H9 (cell line): ENCODE data around the gene ZNF750. TPM values are rescaled to one million over a fixed set of nuclear protein-coding genes. Genes with fewer than 3 reads are reported as not detected.
A peak's percentile ranks its signal among the peaks of the same experiment; 100 is the strongest.

Experiments
- DNase-seq: peaks from one replicate; pipeline ENCODE4 v3.0.0-alpha.2; 2017
- H2AFZ ChIP-seq: one replicate; pipeline ENCODE4 v1.6.1; 2013; ENCODE audit warnings: mild to moderate bottlenecking, low read length, control low read depth, moderate library complexity
- H2AK5ac ChIP-seq: 2 replicates; pipeline ENCODE4 v1.6.1; 2013; ENCODE audit warnings: low read length, control low read depth, mixed read lengths; ENCODE audit not compliant: insufficient read length
- H2BK120ac ChIP-seq: one replicate; pipeline ENCODE4 v1.6.1; 2013; ENCODE audit warnings: low read depth, mild to moderate bottlenecking, low read length, control low read depth, inconsistent platforms; ENCODE audit not compliant: poor library complexity, severe bottlenecking
- H2BK12ac ChIP-seq: 2 replicates; pipeline ENCODE4 v1.6.1; 2013; ENCODE audit warnings: low read length, control low read depth, mixed read lengths, low read depth; ENCODE audit not compliant: insufficient read length
- H2BK15ac ChIP-seq: 2 replicates; pipeline ENCODE4 v1.6.1; 2013; ENCODE audit warnings: low read depth, low read length, control low read depth
- H2BK20ac ChIP-seq: one replicate; pipeline ENCODE4 v1.6.1; 2013; ENCODE audit warnings: low read depth, mild to moderate bottlenecking, low read length, control low read depth, inconsistent platforms; ENCODE audit not compliant: poor library complexity, severe bottlenecking
- H2BK5ac ChIP-seq: 2 replicates; pipeline ENCODE4 v1.6.1; 2013; ENCODE audit warnings: low read length, control low read depth, mixed read lengths; ENCODE audit not compliant: insufficient read length
- H3K14ac ChIP-seq: 2 replicates; pipeline ENCODE4 v1.6.1; 2013; ENCODE audit warnings: low read length, control low read depth; ENCODE audit not compliant: insufficient read depth
- H3K18ac ChIP-seq: 2 replicates; pipeline ENCODE4 v1.6.1; 2013; ENCODE audit warnings: low read depth, mild to moderate bottlenecking, mixed read lengths, low read length, control low read depth; ENCODE audit not compliant: insufficient read length
- H3K23ac ChIP-seq: 2 replicates; pipeline ENCODE4 v1.6.1; 2013; ENCODE audit warnings: low read length, control low read depth, mixed read lengths, low read depth; ENCODE audit not compliant: insufficient read length
- H3K23me2 ChIP-seq: 2 replicates; pipeline ENCODE4 v1.6.1; 2013; ENCODE audit warnings: low read depth, mild to moderate bottlenecking, mixed read lengths, low read length, control low read depth; ENCODE audit not compliant: insufficient read length, poor library complexity, severe bottlenecking
- H3K27ac ChIP-seq: 2 replicates; pipeline ENCODE4 v1.5.1; 2013; ENCODE audit warnings: low read length, control low read depth, mixed read lengths, low read depth; ENCODE audit not compliant: insufficient read length
- H3K27me3 ChIP-seq: 2 replicates; pipeline ENCODE4 v1.6.1; 2013; ENCODE audit warnings: low read length, control low read depth, inconsistent platforms; ENCODE audit not compliant: insufficient read depth
- H3K4ac ChIP-seq: 2 replicates; pipeline ENCODE4 v1.6.1; 2013; ENCODE audit warnings: low read depth, mild to moderate bottlenecking, control low read depth, inconsistent platforms, low read length, moderate library complexity
- H3K4me1 ChIP-seq: 2 replicates; pipeline ENCODE4 v1.6.1; 2013; ENCODE audit warnings: low read length, control low read depth, inconsistent platforms; ENCODE audit not compliant: insufficient read depth
- H3K4me2 ChIP-seq: 2 replicates; pipeline ENCODE4 v1.6.1; 2013; ENCODE audit warnings: low read length, control low read depth, mixed read lengths; ENCODE audit not compliant: insufficient read length, insufficient read depth
- H3K56ac ChIP-seq: 2 replicates; pipeline ENCODE4 v1.6.1; 2013; ENCODE audit warnings: low read depth, mild to moderate bottlenecking, mixed read lengths, low read length, control low read depth; ENCODE audit not compliant: insufficient read length
- H3K79me1 ChIP-seq: 2 replicates; pipeline ENCODE4 v1.6.1; 2013; ENCODE audit warnings: low read depth, mild to moderate bottlenecking, moderate library complexity, low read length, control low read depth, inconsistent platforms; ENCODE audit not compliant: insufficient read depth, poor library complexity, severe bottlenecking
- H3K79me2 ChIP-seq: 2 replicates; pipeline ENCODE4 v1.6.1; 2013; ENCODE audit warnings: low read length, control low read depth, inconsistent platforms; ENCODE audit not compliant: insufficient read depth
- H3K9ac ChIP-seq: 2 replicates; pipeline ENCODE4 v1.6.1; 2013; ENCODE audit warnings: low read length, control low read depth, mixed read lengths; ENCODE audit not compliant: insufficient read length; ENCODE audit errors: extremely low read depth
- H3K9me3 ChIP-seq: one replicate; pipeline ENCODE4 v1.6.1; 2013; ENCODE audit warnings: low read depth, low read length, inconsistent platforms; ENCODE audit not compliant: control insufficient read depth
- H3T11ph ChIP-seq: one replicate; pipeline ENCODE4 v1.6.1; 2013; ENCODE audit warnings: mild to moderate bottlenecking, low read length, control low read depth, inconsistent platforms
- H4K20me1 ChIP-seq: one replicate; pipeline ENCODE4 v1.6.1; 2013; ENCODE audit not compliant: control insufficient read depth, insufficient read length, insufficient read depth
- H4K5ac ChIP-seq: 2 replicates; pipeline ENCODE4 v1.6.1; 2013; ENCODE audit warnings: low read depth, mild to moderate bottlenecking, mixed read lengths, low read length, control low read depth; ENCODE audit not compliant: insufficient read length
- H4K8ac ChIP-seq: replicated peaks from 2 replicates; pipeline ENCODE4 v1.6.1; 2013; ENCODE audit warnings: low read length, control low read depth, mixed read lengths, low read depth; ENCODE audit not compliant: insufficient read length
- H4K91ac ChIP-seq: 2 replicates; pipeline ENCODE4 v1.6.1; 2013; ENCODE audit warnings: low read depth, mild to moderate bottlenecking, moderate library complexity, mixed read lengths, low read length, control low read depth; ENCODE audit not compliant: insufficient read length
- H3K27ac Mint-ChIP-seq, 3 experiments: 2 replicates in 2 of 3; 3 replicates in 1 of 3; pipeline ENCODE4 v1.8.0; 2020 to 2021; ENCODE audit warnings: mixed read lengths in 3 of 3, mild to moderate bottlenecking in 1 of 3, moderate library complexity in 1 of 3
- H3K27me3 Mint-ChIP-seq: 2 replicates; pipeline ENCODE4 v1.8.0; 2021; ENCODE audit warnings: low read depth, mild to moderate bottlenecking, moderate library complexity, mixed read lengths
- H3K36me3 Mint-ChIP-seq, 3 experiments: 2 replicates in 2 of 3; 3 replicates in 1 of 3; pipeline ENCODE4 v1.8.0; 2020 to 2021; ENCODE audit warnings: low read depth in 3 of 3, mixed read lengths in 3 of 3; ENCODE audit not compliant: insufficient read depth in 1 of 3
- H3K4me1 Mint-ChIP-seq, 2 experiments: 2 replicates each; pipeline ENCODE4 v1.8.0; 2020; ENCODE audit warnings: mixed read lengths in 2 of 2
- H3K4me3 Mint-ChIP-seq, 2 experiments: 2 replicates in 1 of 2; 3 replicates in 1 of 2; pipeline ENCODE4 v1.8.0; 2020 to 2021; ENCODE audit warnings: mild to moderate bottlenecking in 2 of 2, mixed read lengths in 2 of 2, moderate library complexity in 1 of 2
- H3K9me3 Mint-ChIP-seq, 2 experiments: 2 replicates in 1 of 2; 3 replicates in 1 of 2; pipeline ENCODE4 v1.8.0; 2020; ENCODE audit warnings: mild to moderate bottlenecking in 2 of 2, mixed read lengths in 2 of 2, moderate library complexity in 1 of 2
- WGBS: extraction: QIAGEN DNeasy Blood & Tissue Kit; methylation state at CpG from one replicate; pipeline ENCODE4 v1.1.7; 2013; ENCODE audit warnings: missing lambda C conversion rate, low lambda C conversion rate, mixed read lengths; ENCODE audit not compliant: insufficient read length; ENCODE audit errors: extremely low coverage; 5-methylcytosine and 5-hydroxymethylcytosine counted together
- total RNA-seq: library from RNA; stranded (reverse); gene quantifications from 2 replicates; pipeline ENCODE4 v1.2.1, GENCODE V29; 2021
- TF ChIP-seq, protein P1 (sequence below): fragments of 200-600 bp; sonication (generic); conservative IDR thresholded peaks from 3 replicates; pipeline ENCODE4 v1.8.0; 2021; ENCODE audit warnings: antibody characterized with exemption, mild to moderate bottlenecking

Gene ZNF750
- total RNA-seq, 1 experiment from 2014 or later = not detected

DNA sequence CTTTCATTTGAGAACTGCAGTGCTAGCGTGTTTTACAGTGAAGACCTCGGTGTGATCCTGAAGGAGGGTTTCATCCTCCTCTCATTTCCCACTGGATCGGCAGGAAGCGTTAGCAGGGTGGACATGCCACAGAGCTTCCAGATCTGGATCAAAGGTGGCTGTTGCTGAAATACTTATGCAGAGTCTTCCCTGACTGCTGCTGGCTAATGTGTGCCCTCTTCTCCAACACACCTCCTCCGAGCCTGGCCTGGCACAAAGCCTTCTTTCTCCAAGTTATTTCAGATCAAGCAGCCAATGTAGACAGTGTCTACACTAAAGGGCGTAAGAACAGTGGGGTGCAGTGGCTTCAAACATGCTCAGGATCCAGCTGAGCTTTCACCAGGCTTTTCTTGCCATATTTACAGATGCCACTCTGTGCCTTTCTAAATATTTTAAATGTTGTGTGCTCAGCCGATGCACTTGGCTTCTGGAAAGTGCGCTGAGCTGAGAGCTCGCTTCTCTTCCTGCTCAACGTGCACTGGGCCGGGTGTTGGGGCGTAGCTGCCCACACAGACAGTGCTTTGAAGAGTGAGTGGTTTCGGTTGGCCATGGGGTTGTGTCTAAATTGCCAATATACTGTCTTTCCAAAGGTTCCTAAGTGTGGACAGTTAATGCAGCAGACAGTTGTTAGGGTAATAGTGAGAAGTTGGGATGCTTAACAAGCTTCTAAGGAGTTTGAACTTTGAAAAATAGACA, 2.1 kb downstream of the ZNF750 start:
- H3K14ac ChIP-seq = no peak overlapping the region
- no peaks in the 10 kb centered on the region for H3K27me3 ChIP-seq
- H2BK12ac ChIP-seq = no peak overlapping the region
- H3K9me3 ChIP-seq = no peaks in the 10 kb centered on the region
- no peak overlapping the region for H2BK5ac ChIP-seq
- TF ChIP-seq, protein P1, sequence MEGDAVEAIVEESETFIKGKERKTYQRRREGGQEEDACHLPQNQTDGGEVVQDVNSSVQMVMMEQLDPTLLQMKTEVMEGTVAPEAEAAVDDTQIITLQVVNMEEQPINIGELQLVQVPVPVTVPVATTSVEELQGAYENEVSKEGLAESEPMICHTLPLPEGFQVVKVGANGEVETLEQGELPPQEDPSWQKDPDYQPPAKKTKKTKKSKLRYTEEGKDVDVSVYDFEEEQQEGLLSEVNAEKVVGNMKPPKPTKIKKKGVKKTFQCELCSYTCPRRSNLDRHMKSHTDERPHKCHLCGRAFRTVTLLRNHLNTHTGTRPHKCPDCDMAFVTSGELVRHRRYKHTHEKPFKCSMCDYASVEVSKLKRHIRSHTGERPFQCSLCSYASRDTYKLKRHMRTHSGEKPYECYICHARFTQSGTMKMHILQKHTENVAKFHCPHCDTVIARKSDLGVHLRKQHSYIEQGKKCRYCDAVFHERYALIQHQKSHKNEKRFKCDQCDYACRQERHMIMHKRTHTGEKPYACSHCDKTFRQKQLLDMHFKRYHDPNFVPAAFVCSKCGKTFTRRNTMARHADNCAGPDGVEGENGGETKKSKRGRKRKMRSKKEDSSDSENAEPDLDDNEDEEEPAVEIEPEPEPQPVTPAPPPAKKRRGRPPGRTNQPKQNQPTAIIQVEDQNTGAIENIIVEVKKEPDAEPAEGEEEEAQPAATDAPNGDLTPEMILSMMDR = no peak
- H3K9me3 Mint-ChIP-seq = no peaks in the 10 kb centered on the region
- H4K5ac ChIP-seq = no peak overlapping the region
- no peak overlapping the region for H2AFZ ChIP-seq
- no peak overlapping the region for H3K18ac ChIP-seq
- H3K23me2 ChIP-seq = no peaks in the 10 kb centered on the region
- H3K4me1 ChIP-seq = 0 out of 2 replicates have a peak, but pooled peaks cover 1% of the 10 kb centered on the region
- no peak overlapping the region for H2BK120ac ChIP-seq
- no peak overlapping the region for H2BK15ac ChIP-seq
- no peak overlapping the region for H3K27ac ChIP-seq
- no CpG with 5 or more reads among the region's 13 CpGs for WGBS
- peak overlapping the region in 1 of 3 experiments; percentile 32; a peak in 2 of 7 replicates for H3K27ac Mint-ChIP-seq
- H3T11ph ChIP-seq = no peak overlapping the region
- no peak overlapping the region for H3K56ac ChIP-seq
- no peaks in the 10 kb centered on the region for H3K27me3 Mint-ChIP-seq
- no peak overlapping the region for H3K23ac ChIP-seq
- H2BK20ac ChIP-seq = no peak overlapping the region
- no peak overlapping the region for H2AK5ac ChIP-seq
- no peak overlapping the region for H4K8ac ChIP-seq
- H3K4me3 Mint-ChIP-seq = no peak overlapping the region
- peaks cover 3 to 17% (median 16%) of the 10 kb centered on the region in 3 experiments; a peak in 6 of 7 replicates for H3K36me3 Mint-ChIP-seq
- no peak overlapping the region for H3K4ac ChIP-seq
- H4K91ac ChIP-seq = no peak overlapping the region
- no peak overlapping the region for H3K4me2 ChIP-seq
- H4K20me1 ChIP-seq = no peaks in the 10 kb centered on the region
- H3K9ac ChIP-seq = no peak overlapping the region
- H3K4me1 Mint-ChIP-seq = peaks cover 34 to 38% of the 10 kb centered on the region in 2 experiments
- no peaks in the 10 kb centered on the region for H3K79me1 ChIP-seq
- DNase-seq = no peak
- H3K79me2 ChIP-seq = no peaks in the 10 kb centered on the region
